Activated naive CD4-positive, alpha-beta T cell treated with anti-CD3 and anti-CD28 coated beads, Interleukin-2, amount 50 U/mL, for 24 hours (primary cell): ENCODE results near the gene YAP1.

Experiments used
- H3K27ac Mint-ChIP-seq: one replicate; pipeline ENCODE4 v1.8.0; 2021; ENCODE audit warnings: mild to moderate bottlenecking, mixed read lengths
- H3K27me3 Mint-ChIP-seq: one replicate; pipeline ENCODE4 v1.8.0; 2021; ENCODE audit warnings: mixed read lengths
- H3K36me3 Mint-ChIP-seq: one replicate; pipeline ENCODE4 v1.8.0; 2021; ENCODE audit warnings: mixed read lengths
- H3K4me1 Mint-ChIP-seq: one replicate; pipeline ENCODE4 v1.8.0; 2021; ENCODE audit warnings: mixed read lengths
- H3K4me3 Mint-ChIP-seq: one replicate; pipeline ENCODE4 v1.8.0; 2021; ENCODE audit warnings: mild to moderate bottlenecking, mixed read lengths
- H3K9me3 Mint-ChIP-seq: one replicate; pipeline ENCODE4 v1.8.0; 2021; ENCODE audit warnings: mixed read lengths

Gene YAP1

DNA sequence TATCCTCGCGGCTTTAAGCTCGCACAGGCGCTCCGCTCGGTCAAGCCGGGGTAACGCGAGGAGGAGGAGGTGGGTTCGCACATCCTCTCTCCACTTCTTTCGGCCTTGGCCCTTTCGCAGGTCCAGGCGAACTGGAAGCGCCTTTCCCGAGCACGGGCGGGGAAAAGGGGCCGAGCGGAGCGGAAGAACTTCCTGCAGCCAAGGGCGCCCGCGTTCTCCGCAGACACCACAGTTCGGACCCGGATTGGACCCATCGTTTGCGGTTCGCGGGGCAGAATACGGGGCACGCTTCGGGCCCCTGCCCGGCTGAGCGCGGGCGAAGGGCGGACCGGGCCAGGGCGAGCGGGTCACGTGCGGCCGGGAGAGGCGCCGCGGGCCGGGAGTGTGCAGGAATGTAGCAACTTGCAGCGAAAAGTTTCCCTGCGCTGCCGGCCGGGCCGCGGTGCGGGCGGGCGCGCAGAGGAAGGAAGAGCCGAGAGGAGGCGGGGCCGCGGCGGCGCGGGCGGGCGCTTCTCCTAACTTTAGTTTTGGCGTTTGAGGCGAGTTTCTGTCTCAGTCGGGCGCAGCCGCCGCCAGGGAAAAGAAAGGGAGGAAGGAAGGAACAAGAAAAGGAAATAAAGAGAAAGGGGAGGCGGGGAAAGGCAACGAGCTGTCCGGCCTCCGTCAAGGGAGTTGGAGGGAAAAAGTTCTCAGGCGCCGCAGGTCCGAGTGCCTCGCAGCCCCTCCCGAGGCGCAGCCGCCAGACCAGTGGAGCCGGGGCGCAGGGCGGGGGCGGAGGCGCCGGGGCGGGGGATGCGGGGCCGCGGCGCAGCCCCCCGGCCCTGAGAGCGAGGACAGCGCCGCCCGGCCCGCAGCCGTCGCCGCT is at the start of gene YAP1:
YAP1 (plus strand) TSS at position 552 of the 865 bp plus-strand sequence. CDS start 402 bp downstream, outside the sequence.
- Mint-ChIP-seq H3K4me1 (peaks cover 14% of the 10 kb centered on the region), H3K4me3 (peak within 1 kb of the TSS; percentile 92), H3K27me3 (peaks cover 32% of the 10 kb centered on the region), H3K36me3 (peaks cover 1% of the 10 kb centered on the region), H3K27ac (peak within 1 kb of the TSS; percentile 21), H3K9me3 (no peaks in the 10 kb centered on the region)

DNA sequence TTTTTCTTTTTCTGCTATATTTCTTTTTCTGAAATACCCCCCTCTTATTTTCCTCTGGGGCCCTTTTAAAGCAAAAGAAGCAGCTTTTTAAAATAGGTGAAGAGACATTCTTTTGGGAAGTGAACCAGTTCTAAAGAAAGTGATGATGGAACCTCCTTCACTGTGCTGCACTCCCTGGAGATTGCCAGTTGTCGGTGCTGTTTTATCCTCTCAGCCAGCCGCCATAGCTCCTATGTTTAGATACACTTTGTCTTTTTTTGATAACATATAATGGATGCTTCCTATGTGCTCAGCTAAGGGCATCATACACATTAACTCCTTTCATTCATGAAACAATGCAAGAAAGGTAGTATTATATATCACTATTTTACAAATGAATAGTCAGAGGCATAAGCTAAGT is 49.0 kb upstream of the YAP1 start:
- Mint-ChIP-seq H3K36me3 (no peaks in the 10 kb centered on the region), H3K27me3 (peaks cover 18% of the 10 kb centered on the region), H3K4me3 (no peak overlapping the region), H3K9me3 (no peaks in the 10 kb centered on the region), H3K4me1 (no peaks in the 10 kb centered on the region), H3K27ac (no peak overlapping the region)

DNA sequence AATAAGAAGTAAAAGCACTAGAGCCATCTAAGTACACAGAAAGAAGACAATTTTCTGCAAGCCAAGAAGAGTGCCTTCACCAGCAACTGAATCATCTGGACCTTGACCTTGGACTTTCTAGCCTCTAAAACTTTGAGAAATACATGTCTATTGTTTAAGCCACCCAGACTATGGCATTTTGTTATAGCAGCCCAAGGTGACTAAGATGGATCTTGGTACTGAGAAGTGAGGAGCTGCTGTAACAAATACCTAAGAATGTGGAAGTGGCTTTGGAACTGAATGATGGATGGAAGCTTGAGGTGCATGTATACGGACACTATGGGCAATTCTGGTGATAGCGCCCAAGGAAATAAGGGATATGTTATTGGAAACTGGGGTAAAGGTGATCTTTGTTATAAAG is 48.1 kb upstream of the YAP1 start:
- Mint-ChIP-seq H3K27me3 (peaks cover 18% of the 10 kb centered on the region), H3K9me3 (no peaks in the 10 kb centered on the region), H3K4me1 (no peaks in the 10 kb centered on the region), H3K36me3 (no peaks in the 10 kb centered on the region), H3K27ac (no peak overlapping the region), H3K4me3 (no peak overlapping the region)

DNA sequence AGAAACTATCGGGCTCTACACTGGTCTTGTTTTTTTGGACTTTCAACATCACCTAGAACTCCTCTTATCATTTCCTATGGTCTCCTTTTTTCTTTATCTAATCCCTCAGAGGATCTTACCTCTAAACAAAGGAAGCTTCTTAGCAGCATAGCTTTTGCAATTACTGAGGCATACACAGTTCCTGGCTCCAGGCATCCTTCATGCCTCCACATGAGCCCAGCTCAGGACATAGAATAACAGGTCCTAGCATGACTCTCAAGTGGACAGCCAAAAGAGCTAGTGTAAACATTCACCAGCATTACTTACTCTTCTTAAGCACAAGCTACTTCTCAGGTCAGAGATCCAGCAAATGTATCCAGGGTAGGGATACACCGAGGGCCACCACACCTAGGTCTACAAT is 45.9 kb upstream of the YAP1 start:
- no peaks in the 10 kb centered on the region for H3K4me1 Mint-ChIP-seq
- peaks cover 16% of the 10 kb centered on the region for H3K27me3 Mint-ChIP-seq
- no peaks in the 10 kb centered on the region for H3K36me3 Mint-ChIP-seq
- no peak overlapping the region for H3K27ac Mint-ChIP-seq
- H3K9me3 Mint-ChIP-seq, result no peaks in the 10 kb centered on the region
- H3K4me3 Mint-ChIP-seq, result no peak overlapping the region

DNA sequence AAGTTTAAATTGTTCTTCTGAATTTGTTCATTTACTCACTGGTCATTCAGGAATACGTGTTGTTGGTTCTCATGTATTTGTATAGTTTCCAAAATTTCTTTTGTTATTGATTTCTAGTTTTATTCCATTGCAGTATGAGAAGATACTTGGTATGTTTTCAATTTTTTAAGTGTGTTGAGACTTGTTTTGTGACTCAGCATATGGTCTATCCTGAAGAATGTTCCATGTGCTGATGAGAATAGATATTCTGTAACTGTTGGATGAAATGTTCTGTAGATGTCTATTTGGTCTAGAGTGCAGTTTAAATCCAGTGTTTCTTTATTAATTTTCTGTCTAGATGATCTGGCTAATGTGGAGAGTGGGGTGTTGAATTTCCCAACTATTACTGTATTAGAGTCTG is 39.5 kb upstream of the YAP1 start:
- Mint-ChIP-seq H3K9me3 (peaks cover 23% of the 10 kb centered on the region), H3K36me3 (peaks cover 3% of the 10 kb centered on the region), H3K27me3 (peaks cover 6% of the 10 kb centered on the region), H3K27ac (no peak overlapping the region), H3K4me1 (no peaks in the 10 kb centered on the region), H3K4me3 (no peak overlapping the region)

DNA sequence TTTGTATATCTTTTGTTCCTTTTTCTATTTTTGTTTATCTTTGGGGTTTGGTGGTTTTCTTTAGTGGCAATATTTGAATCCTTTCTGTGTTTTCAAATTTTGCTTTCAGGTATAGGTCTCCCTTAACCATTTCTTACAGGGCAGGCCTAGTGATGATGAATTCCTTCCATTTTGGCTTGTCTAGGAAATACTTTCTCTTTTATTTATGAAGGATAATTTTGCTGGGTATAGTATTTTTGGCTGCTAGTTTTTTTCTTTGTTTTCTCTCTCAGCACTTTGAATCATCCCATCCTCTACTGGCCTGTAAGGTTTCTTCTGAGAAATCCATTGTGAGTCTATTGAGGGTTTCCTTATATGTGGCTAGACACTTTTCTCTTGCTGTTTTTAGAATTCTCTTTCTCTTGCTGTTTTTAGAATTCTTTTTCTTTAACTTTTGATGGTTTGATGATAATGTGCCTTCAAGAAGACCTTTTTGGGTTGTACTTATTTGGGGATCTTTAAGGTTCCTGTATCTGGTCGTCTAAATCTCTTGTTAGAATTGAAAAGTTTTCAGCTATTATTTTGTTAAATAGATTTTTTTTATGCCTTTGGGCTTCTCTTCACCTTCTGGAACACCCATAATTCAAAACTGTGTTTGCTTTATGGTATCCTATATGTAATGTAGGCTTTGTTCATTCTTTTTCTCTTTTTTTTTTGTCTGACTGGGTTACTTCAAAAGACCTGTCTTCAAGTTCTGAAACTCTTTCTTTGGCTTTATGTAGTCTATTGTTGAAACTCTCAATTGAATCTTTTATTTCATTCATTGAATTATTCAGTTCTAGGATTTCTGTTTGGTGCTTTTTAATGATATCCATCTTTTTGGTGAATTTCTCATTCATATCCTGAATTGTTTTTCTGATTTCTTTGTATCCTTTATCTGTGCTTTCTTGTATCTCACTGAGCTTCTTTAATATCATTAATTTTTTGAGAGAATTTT is 38.5 kb upstream of the YAP1 start:
- peaks cover 8% of the 10 kb centered on the region for H3K27me3 Mint-ChIP-seq
- no peaks in the 10 kb centered on the region for H3K4me1 Mint-ChIP-seq
- H3K9me3 Mint-ChIP-seq, result peaks cover 23% of the 10 kb centered on the region
- peaks cover 3% of the 10 kb centered on the region for H3K36me3 Mint-ChIP-seq
- no peak overlapping the region for H3K27ac Mint-ChIP-seq
- no peak overlapping the region for H3K4me3 Mint-ChIP-seq

- Mint-ChIP-seq H3K27me3 (peaks cover 8% of the 10 kb centered on the region), H3K36me3 (peaks cover 3% of the 10 kb centered on the region), H3K9me3 (peaks cover 23% of the 10 kb centered on the region), H3K4me3 (no peak overlapping the region), H3K4me1 (no peaks in the 10 kb centered on the region), H3K27ac (no peak overlapping the region)
These were observed 37.0 kb upstream of the YAP1 start for GRCh38 chr11:102073253-102073652.

- H3K9me3 Mint-ChIP-seq, result no peaks in the 10 kb centered on the region
- no peak overlapping the region for H3K4me3 Mint-ChIP-seq
- H3K27ac Mint-ChIP-seq, result no peak overlapping the region
- H3K27me3 Mint-ChIP-seq, result peaks cover 10% of the 10 kb centered on the region
- no peaks in the 10 kb centered on the region for H3K36me3 Mint-ChIP-seq
- no peaks in the 10 kb centered on the region for H3K4me1 Mint-ChIP-seq
These were observed 30.6 kb upstream of the YAP1 start for GRCh38 chr11:102079625-102080024.

DNA sequence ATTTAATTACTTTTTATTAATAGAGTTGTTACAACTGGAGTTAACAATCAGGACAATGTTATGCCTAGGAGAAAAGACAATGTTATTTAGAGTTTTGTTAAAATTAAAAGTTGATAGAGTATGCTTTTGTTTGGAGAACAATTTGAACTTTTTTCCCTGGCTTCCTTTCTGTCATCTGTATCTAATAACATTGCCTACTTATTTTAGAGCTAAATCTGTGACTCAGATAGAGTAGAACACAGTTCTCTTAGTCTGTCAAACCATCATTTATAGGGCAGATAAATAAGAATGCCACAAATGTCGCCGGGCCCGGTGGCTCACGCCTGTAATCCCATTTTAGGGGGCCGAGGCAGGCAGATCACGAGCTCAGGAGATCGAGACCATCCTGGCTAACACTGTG is 28.9 kb upstream of the YAP1 start:
- Mint-ChIP-seq H3K36me3 (no peaks in the 10 kb centered on the region), H3K9me3 (no peaks in the 10 kb centered on the region), H3K27me3 (peaks cover 6% of the 10 kb centered on the region), H3K27ac (no peak overlapping the region), H3K4me3 (no peak overlapping the region), H3K4me1 (no peaks in the 10 kb centered on the region)

DNA sequence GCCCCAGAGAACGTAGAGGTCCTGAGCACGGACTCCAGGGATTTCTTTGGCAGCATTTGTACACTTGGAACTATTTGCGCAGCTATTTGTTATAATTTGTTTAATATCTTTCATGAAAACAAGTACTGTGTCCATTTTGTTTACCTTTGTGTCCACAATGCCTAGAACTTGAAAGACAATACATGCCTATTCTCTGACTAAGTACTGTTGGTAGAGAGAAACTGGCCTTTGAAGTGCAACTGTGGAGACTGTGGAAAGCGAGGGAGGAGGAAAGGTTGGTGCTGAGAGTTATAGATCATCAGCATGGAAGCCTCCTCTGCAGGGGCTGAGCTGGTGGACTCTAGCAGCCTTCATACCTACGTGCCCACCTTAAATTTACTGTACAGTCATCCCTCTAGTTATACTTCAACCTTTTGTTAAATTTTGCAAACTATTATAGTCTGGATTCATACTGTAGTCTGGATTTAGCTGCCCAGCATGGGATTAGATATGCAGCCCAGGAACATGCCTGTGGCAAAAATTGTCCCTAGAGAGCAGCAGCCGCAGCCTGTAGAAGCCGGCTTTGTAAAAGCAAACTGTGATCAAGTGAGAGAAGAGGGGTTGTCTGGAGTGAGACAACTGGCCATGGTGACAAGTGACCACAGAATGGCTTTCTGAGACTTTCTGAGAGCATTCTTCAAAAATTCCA is 24.2 kb upstream of the YAP1 start:
- Mint-ChIP-seq H3K36me3 (no peaks in the 10 kb centered on the region), H3K4me1 (no peaks in the 10 kb centered on the region), H3K9me3 (no peaks in the 10 kb centered on the region), H3K27me3 (peaks cover 5% of the 10 kb centered on the region), H3K27ac (no peak overlapping the region), H3K4me3 (no peak overlapping the region)

DNA sequence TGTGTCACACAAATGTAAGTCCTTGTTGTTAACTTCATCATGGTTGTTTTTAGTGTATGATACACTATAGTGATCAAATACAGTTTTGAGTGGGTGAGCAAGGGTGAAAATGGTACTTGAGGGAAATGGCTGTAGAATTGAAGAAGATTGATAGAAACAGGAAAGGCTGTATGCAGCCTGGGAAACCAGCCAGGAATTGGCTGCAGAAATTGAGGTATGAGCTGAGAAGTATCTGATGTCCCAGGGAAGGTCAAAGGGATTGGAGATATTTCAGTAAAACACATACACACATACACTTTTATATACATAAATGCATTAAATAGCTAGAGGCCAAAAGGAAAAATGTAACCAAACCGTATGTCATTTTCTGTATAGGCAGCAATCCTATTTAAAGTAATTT is 13.1 kb upstream of the YAP1 start:
- H3K4me1 Mint-ChIP-seq, result no peaks in the 10 kb centered on the region
- no peak overlapping the region for H3K27ac Mint-ChIP-seq
- no peaks in the 10 kb centered on the region for H3K9me3 Mint-ChIP-seq
- no peaks in the 10 kb centered on the region for H3K27me3 Mint-ChIP-seq
- no peaks in the 10 kb centered on the region for H3K36me3 Mint-ChIP-seq
- no peak overlapping the region for H3K4me3 Mint-ChIP-seq

DNA sequence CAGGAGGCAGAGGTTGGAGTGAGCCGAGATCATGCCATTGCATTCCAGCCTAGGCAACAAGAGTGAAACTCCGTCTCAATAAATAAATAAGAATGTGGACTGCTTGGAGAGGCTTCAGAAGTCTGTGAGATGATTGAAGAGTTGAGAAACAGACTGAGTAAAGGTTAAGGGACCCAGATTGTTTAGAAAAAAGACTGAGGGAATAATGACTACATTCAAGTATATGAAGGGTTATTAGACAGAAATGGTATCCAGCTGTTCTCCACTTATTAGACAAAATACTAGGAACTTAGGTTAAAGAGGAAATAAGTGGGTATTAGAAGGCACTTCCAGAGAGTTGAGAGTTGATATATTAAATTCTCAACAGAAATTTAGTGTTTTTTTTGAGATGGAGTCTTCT is 10.5 kb upstream of the YAP1 start:
- Mint-ChIP-seq H3K9me3 (no peaks in the 10 kb centered on the region), H3K27me3 (peaks cover 3% of the 10 kb centered on the region), H3K27ac (no peak overlapping the region), H3K4me1 (no peaks in the 10 kb centered on the region), H3K4me3 (no peak overlapping the region), H3K36me3 (no peaks in the 10 kb centered on the region)

- Mint-ChIP-seq H3K36me3 (peaks cover 1% of the 10 kb centered on the region), H3K4me3 (peak overlapping the region; percentile 92), H3K4me1 (peaks cover 14% of the 10 kb centered on the region), H3K27ac (no peak overlapping the region), H3K9me3 (no peaks in the 10 kb centered on the region), H3K27me3 (peaks cover 28% of the 10 kb centered on the region)
These were observed 1.4 kb upstream of the YAP1 start for GRCh38 chr11:102108734-102109440.

DNA sequence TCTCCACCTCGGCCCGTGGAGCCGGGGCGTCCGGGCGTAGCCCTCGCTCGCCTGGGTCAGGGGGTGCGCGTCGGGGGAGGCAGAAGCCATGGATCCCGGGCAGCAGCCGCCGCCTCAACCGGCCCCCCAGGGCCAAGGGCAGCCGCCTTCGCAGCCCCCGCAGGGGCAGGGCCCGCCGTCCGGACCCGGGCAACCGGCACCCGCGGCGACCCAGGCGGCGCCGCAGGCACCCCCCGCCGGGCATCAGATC is 439 bp downstream of the YAP1 start:
- Mint-ChIP-seq H3K4me1 (peaks cover 14% of the 10 kb centered on the region), H3K27ac (no peak overlapping the region), H3K9me3 (no peaks in the 10 kb centered on the region), H3K36me3 (peaks cover 1% of the 10 kb centered on the region), H3K27me3 (peaks cover 35% of the 10 kb centered on the region), H3K4me3 (no peak overlapping the region)
